H1 (cell line): ENCODE measurements around the gene CCSER2. TPM values are rescaled to one million over a fixed set of nuclear protein-coding genes. Genes with fewer than 3 reads are reported as not detected.

ENCODE experiments used
- CTCF ChIA-PET: fragments of 300-600 bp; sonication (Branson Sonifier 250); formaldehyde crosslinking; loops from one replicate; lab custom pipeline; 2021; ENCODE audit not compliant: partially characterized antibody; lab: Charles Lee
- POLR2A ChIA-PET: fragments of 300-600 bp; sonication (Branson Sonifier 250); formaldehyde crosslinking; loops from one replicate; lab custom pipeline; 2021; ENCODE audit warnings: inconsistent platforms; ENCODE audit not compliant: partially characterized antibody; lab: Charles Lee
- DNase-seq, 2 experiments: peaks; one replicate each; pipeline versions ENCODE4 v3.0.0 to v3.0.0-alpha.2; 2010 to 2022; ENCODE audit warnings: low spot score in 2 of 2, low read depth in 1 of 2, mixed read lengths in 1 of 2
- FAIRE-seq: peaks from 2 replicates; lab custom pipeline; 2011; peaks lifted over from hg19 to GRCh38; lab: Jason Lieb, UNC
- H2AFZ ChIP-seq: 2 replicates; pipeline ENCODE4 v1.8.1; 2012; ENCODE audit warnings: low read length, inconsistent platforms
- H2AK5ac ChIP-seq: 2 replicates; pipeline ENCODE4 v1.6.1; 2013; ENCODE audit warnings: low read depth, low read length
- H2BK120ac ChIP-seq: replicated peaks from 2 replicates; pipeline ENCODE3; 2013; ENCODE audit warnings: low read depth, low read length, inconsistent platforms
- H2BK12ac ChIP-seq: 2 replicates; pipeline ENCODE4 v1.6.1; 2013; ENCODE audit warnings: low read depth, low read length
- H2BK15ac ChIP-seq: 2 replicates; pipeline ENCODE4 v1.6.1; 2013; ENCODE audit warnings: low read length
- H2BK20ac ChIP-seq: 2 replicates; pipeline ENCODE4 v1.6.1; 2013; ENCODE audit warnings: low read length
- H2BK5ac ChIP-seq: 2 replicates; pipeline ENCODE4 v1.6.1; 2013; ENCODE audit warnings: low read depth, low read length
- H3K14ac ChIP-seq: 2 replicates; pipeline ENCODE4 v1.6.1; 2013; ENCODE audit warnings: inconsistent platforms; ENCODE audit not compliant: insufficient read length
- H3K18ac ChIP-seq: 2 replicates; pipeline ENCODE4 v1.6.1; 2013; ENCODE audit warnings: low read length; ENCODE audit errors: extremely low read depth
- H3K23ac ChIP-seq: 2 replicates; pipeline ENCODE4 v1.6.1; 2013; ENCODE audit warnings: inconsistent platforms; ENCODE audit not compliant: insufficient read length
- H3K23me2 ChIP-seq: 2 replicates; pipeline ENCODE4 v1.6.1; 2013; ENCODE audit warnings: low read depth, low read length
- H3K27ac ChIP-seq: 2 replicates; pipeline ENCODE4 v1.6.1; 2011; ENCODE audit warnings: low read depth, low read length, inconsistent platforms
- H3K27me3 ChIP-seq, 4 experiments: replicated peaks in 1 of 4; 1 replicate in 1 of 4; 2 replicates in 3 of 4; pipeline versions ENCODE4 v1.6.1 to v1.8.1; 2011 to 2013; ENCODE audit warnings: low read length in 3 of 4, mild to moderate bottlenecking in 3 of 4, inconsistent platforms in 2 of 4, mixed read lengths in 2 of 4, moderate library complexity in 1 of 4; ENCODE audit not compliant: control insufficient read depth in 3 of 4, insufficient read depth in 3 of 4; ENCODE audit errors: extremely low read depth in 1 of 4
- H3K36me3 ChIP-seq, 4 experiments: 2 replicates each; pipeline versions ENCODE4 v1.6.1 to v1.8.1; 2011 to 2013; ENCODE audit warnings: mild to moderate bottlenecking in 4 of 4, low read length in 3 of 4, moderate library complexity in 2 of 4, control low read depth in 1 of 4, inconsistent platforms in 1 of 4; ENCODE audit not compliant: insufficient read depth in 4 of 4, control insufficient read depth in 2 of 4
- H3K4ac ChIP-seq: replicated peaks from 2 replicates; pipeline ENCODE3; 2013; ENCODE audit warnings: low read length, low read depth, mixed read lengths, inconsistent platforms; ENCODE audit not compliant: insufficient read length
- H3K4me1 ChIP-seq, 4 experiments: replicated peaks in 1 of 4; 1 replicate in 1 of 4; 2 replicates in 3 of 4; pipeline versions ENCODE4 v1.6.1 to v1.8.1; 2011 to 2013; ENCODE audit warnings: low read length in 3 of 4, inconsistent platforms in 2 of 4, mixed read lengths in 1 of 4; ENCODE audit not compliant: insufficient read depth in 4 of 4, control insufficient read depth in 3 of 4
- H3K4me2 ChIP-seq, 2 experiments: 2 replicates each; pipeline versions ENCODE4 v1.6.1 to v1.8.1; 2011 to 2013; ENCODE audit warnings: low read depth in 2 of 2, low read length in 2 of 2, control low read depth in 1 of 2, inconsistent platforms in 1 of 2, mild to moderate bottlenecking in 1 of 2; ENCODE audit not compliant: insufficient read depth in 1 of 2
- H3K4me3 ChIP-seq, 4 experiments: fragments of 200-600, 300-600 bp in 1 of 4; sonication (generic), shearing (Covaris generic), sonication (Bioruptor Twin) in 1 of 4; 2 replicates each; pipeline versions ENCODE4 v1.5.1 to v1.8.1; 2011 to 2016; ENCODE audit warnings: low read length in 4 of 4, low read depth in 3 of 4, control low read depth in 2 of 4, inconsistent platforms in 2 of 4, mild to moderate bottlenecking in 2 of 4, mixed read lengths in 1 of 4, moderate library complexity in 1 of 4; ENCODE audit not compliant: insufficient read depth in 2 of 4; ENCODE audit errors: extremely low read depth in 1 of 4
- H3K56ac ChIP-seq: replicated peaks from 2 replicates; pipeline ENCODE3; 2013; ENCODE audit warnings: low read depth, mild to moderate bottlenecking, mixed read lengths, low read length, inconsistent platforms; ENCODE audit not compliant: insufficient read length
- H3K79me1 ChIP-seq: 2 replicates; pipeline ENCODE4 v1.6.1; 2013; ENCODE audit warnings: low read depth, low read length, control low read depth
- H3K79me2 ChIP-seq, 2 experiments: 2 replicates each; pipeline versions ENCODE4 v1.6.1 to v1.8.1; 2012 to 2013; ENCODE audit warnings: low read length in 2 of 2, mild to moderate bottlenecking in 2 of 2, inconsistent platforms in 1 of 2; ENCODE audit not compliant: insufficient read depth in 2 of 2, control insufficient read depth in 1 of 2
- H3K9ac ChIP-seq, 4 experiments: replicated peaks in 1 of 4; 1 replicate in 1 of 4; 2 replicates in 3 of 4; pipeline versions ENCODE4 v1.6.1 to v1.8.1; 2011 to 2013; ENCODE audit warnings: low read depth in 3 of 4, low read length in 3 of 4, control low read depth in 2 of 4, mild to moderate bottlenecking in 2 of 4, moderate library complexity in 2 of 4, inconsistent platforms in 1 of 4; ENCODE audit errors: extremely low read depth in 1 of 4
- H3K9me3 ChIP-seq, 2 experiments: 2 replicates each; pipeline versions ENCODE4 v1.6.1 to v1.8.1; 2012 to 2013; ENCODE audit warnings: mild to moderate bottlenecking in 2 of 2, moderate library complexity in 2 of 2, control low read depth in 1 of 2, inconsistent platforms in 1 of 2, low read depth in 1 of 2, low read length in 1 of 2, mixed read lengths in 1 of 2; ENCODE audit not compliant: insufficient read depth in 2 of 2
- H4K20me1 ChIP-seq, 2 experiments: replicated peaks in 1 of 2; 2 replicates each; pipeline versions ENCODE3 to v1.8.1; 2011 to 2013; ENCODE audit warnings: inconsistent platforms in 2 of 2, low read length in 2 of 2, mild to moderate bottlenecking in 1 of 2; ENCODE audit not compliant: insufficient read depth in 2 of 2, control insufficient read depth in 1 of 2
- H4K5ac ChIP-seq: 2 replicates; pipeline ENCODE4 v1.6.1; 2013; ENCODE audit warnings: low read length, low read depth, mixed read lengths, inconsistent platforms; ENCODE audit not compliant: insufficient read length
- H4K8ac ChIP-seq: 2 replicates; pipeline ENCODE4 v1.8.0; 2013; ENCODE audit warnings: mild to moderate bottlenecking, moderate library complexity, low read length, inconsistent platforms; ENCODE audit not compliant: insufficient read depth; ENCODE audit errors: extremely low read depth
- H4K91ac ChIP-seq: replicated peaks from 2 replicates; pipeline ENCODE3; 2013; ENCODE audit warnings: low read length, mixed read lengths, inconsistent platforms; ENCODE audit not compliant: insufficient read length
- CHD1 ChIP-seq: IDR thresholded peaks from 2 replicates; pipeline ENCODE4 v1.6.1; 2012; ENCODE audit warnings: low read depth, low read length, improper control_type of control experiment
- CREB1 ChIP-seq: IDR thresholded peaks from 2 replicates; pipeline ENCODE4 v1.6.1; 2012; ENCODE audit warnings: inconsistent platforms
- CTCF ChIP-seq, 3 experiments: IDR thresholded peaks; 1 replicate in 2 of 3; 2 replicates in 1 of 3; pipeline versions ENCODE4 v1.5.1 to v1.6.1; 2011; ENCODE audit warnings: low read length in 3 of 3, mild to moderate bottlenecking in 3 of 3, inconsistent platforms in 2 of 3, low read depth in 1 of 3, moderate library complexity in 1 of 3; ENCODE audit not compliant: insufficient read depth in 1 of 3; ENCODE audit errors: control extremely low read depth in 1 of 3
- PHF8 ChIP-seq: fragments of 200-600 bp; sonication (generic); conservative IDR thresholded peaks from 2 replicates; pipeline ENCODE4 v1.7.1; 2012; ENCODE audit warnings: low read depth, mild to moderate bottlenecking, inconsistent platforms, low read length, moderate library complexity
- SP4 ChIP-seq: IDR thresholded peaks from 2 replicates; pipeline ENCODE4 v1.6.1; 2012; ENCODE audit warnings: low read length, inconsistent platforms
- TBP ChIP-seq: IDR thresholded peaks from 2 replicates; pipeline ENCODE4 v1.6.1; 2011; ENCODE audit warnings: low read depth, low read length, improper control_type of control experiment
- TCF12 ChIP-seq: IDR thresholded peaks from 2 replicates; pipeline ENCODE4 v1.6.1; 2011; ENCODE audit warnings: low read depth, mild to moderate bottlenecking, low read length
- WGBS, 2 experiments: shearing (Covaris generic) in 1 of 2; methylation state at CpG; one replicate each; pipeline versions ENCODE4 v1.1.6 to v1.1.7; 2013 to 2015; ENCODE audit warnings: low lambda C conversion rate in 2 of 2, mixed read lengths in 2 of 2, inconsistent platforms in 1 of 2, low coverage in 1 of 2, missing lambda C conversion rate in 1 of 2; ENCODE audit not compliant: insufficient replicate concordance in 2 of 2, insufficient coverage in 1 of 2, insufficient read length in 1 of 2; ENCODE audit errors: extremely low coverage in 1 of 2, missing lambda C conversion rate in 1 of 2; 5-methylcytosine and 5-hydroxymethylcytosine counted together
- polyA plus RNA-seq, 7 experiments: library from polyadenylated mRNA; depleted of rRNA in 3 of 7; stranded (reverse) in 5 of 7; unstranded in 2 of 7; fragments of >200 nt in 5 of 7; fragments of 200-250 nt in 2 of 7; gene quantifications; 1 replicate in 5 of 7; 2 replicates in 1 of 7; 4 replicates in 1 of 7; pipeline versions ENCODE4 v1.2.1 to v1.2.3, GENCODE V29; 2011 to 2013; ENCODE audit warnings: missing spikeins in 2 of 7, mixed read lengths in 2 of 7
- total RNA-seq: library from RNA; stranded (reverse); fragmentation: NEBNext Ultra II Directional; extraction: Animal tissue kit (Norgen Biotek cat#: 25700); gene quantifications from 2 replicates; pipeline ENCODE4 v1.2.1, GENCODE V29; 2021

CCSER2 gene
- total and polyA plus RNA-seq, 2 of the 8 experiments (the other 6 are each of a cell fraction or from before 2014, with no cell fraction given): 6.9 to 30.5 TPM

GRCh38 chr10:84294766-84295447 is 33.5 kb upstream of the CCSER2 start:
- ChIA-PET POLR2A (no interaction called here), CTCF (interaction anchor here (1.2 kb wide), 1 partner anchor 246 kb away, joined by 3 read pairs; no protein-coding TSS in a partner anchor)
- H2BK20ac ChIP-seq: no peak overlapping the region
- H4K8ac ChIP-seq: no peak overlapping the region
- H4K91ac ChIP-seq: no peak overlapping the region
- 0 out of 2 replicates have a peak, but pooled peaks cover 2% of the 10 kb centered on the region for H3K23me2 ChIP-seq
- H3K4ac ChIP-seq: no peak overlapping the region
- H4K5ac ChIP-seq: no peak overlapping the region
- H3K4me1 ChIP-seq: peaks cover 3 to 13% (median 7%) of the 10 kb centered on the region in 4 experiments; a peak in 3 of 7 replicates
- no peaks in the 10 kb centered on the region for H3K9me3 ChIP-seq
- H3K23ac ChIP-seq: no peak overlapping the region
- no peak overlapping the region for H3K9ac ChIP-seq
- H3K14ac ChIP-seq: no peak overlapping the region
- H3K4me3 ChIP-seq: no peak overlapping the region
- H3K18ac ChIP-seq: no peak overlapping the region
- H3K4me2 ChIP-seq: no peak overlapping the region
- no peak overlapping the region for H2BK15ac ChIP-seq
- peak overlapping the region; percentile 52; the same call in 1 of the 2 replicates for H2BK12ac ChIP-seq
- H2BK120ac ChIP-seq: no peak overlapping the region
- H3K56ac ChIP-seq: no peak overlapping the region
- 88% methylated on average over 1 of the region's 1 CpG; no CpG with 5 or more reads in 1 of the 2 experiments for WGBS, 2 experiments
- no peak overlapping the region for H3K27ac ChIP-seq
- no peaks in the 10 kb centered on the region for H3K79me2 ChIP-seq
- H3K27me3 ChIP-seq: no peaks in the 10 kb centered on the region
- no peaks in the 10 kb centered on the region for H3K36me3 ChIP-seq
- no peak overlapping the region for H2AK5ac ChIP-seq
- H2AFZ ChIP-seq: no peak overlapping the region
- H3K79me1 ChIP-seq: no peaks in the 10 kb centered on the region; the same call in 1 of the 2 replicates
- TF ChIP-seq SP4 (no peak), PHF8 (no peak), TBP (no peak), TCF12 (no peak), CTCF (IDR thresholded peaks at IDR 0.05; ENCODE audit: control extremely low read depth in 1 of 3, insufficient read depth in 1 of 3, low read depth in 1 of 3, low read length in 3 of 3) (no peak), CREB1 (no peak), CHD1 (no peak)
- DNase-seq (no peak), FAIRE-seq (no peak)
- H4K20me1 ChIP-seq: no peaks in the 10 kb centered on the region
- no peak overlapping the region; the same call in 1 of the 2 replicates for H2BK5ac ChIP-seq
